OCI-LY3 (cell line): ENCODE results near the gene CTNNA3.

Experiments
- H2AFZ ChIP-seq: fragments of 200-600, 300-600 bp; shearing (Covaris generic); 2 replicates; pipeline ENCODE4 v1.6.0; 2014; ENCODE audit warnings: antibody characterized with exemption, low read depth, low read length
- H3K27ac ChIP-seq: fragments of 200-600, 300-600 bp; sonication (generic); 2 replicates; pipeline ENCODE4 v1.5.1; 2014; ENCODE audit warnings: mild to moderate bottlenecking, low read length, moderate library complexity, mixed read lengths
- H3K27me3 ChIP-seq: fragments of 200-600, 300-600 bp; sonication (generic); 2 replicates; pipeline ENCODE4 v1.6.1; 2014; ENCODE audit warnings: low read depth, low read length, mixed read lengths
- H3K36me3 ChIP-seq: fragments of 200-600, 300-600 bp; sonication (generic); replicated peaks from 2 replicates; pipeline ENCODE3; 2014; ENCODE audit warnings: low read depth, low read length, mixed read lengths
- H3K4me1 ChIP-seq: fragments of 300-600, 200-600 bp; sonication (generic); 2 replicates; pipeline ENCODE4 v1.6.1; 2014; ENCODE audit warnings: low read length, mixed read lengths
- H3K4me2 ChIP-seq: fragments of 200-600, 300-600 bp; sonication (generic); 2 replicates; pipeline ENCODE4 v1.6.1; 2014; ENCODE audit warnings: low read length, mixed read lengths
- H3K4me3 ChIP-seq: fragments of 300-600, 200-600 bp; sonication (generic); 2 replicates; pipeline ENCODE4 v1.5.1; 2014; ENCODE audit warnings: antibody characterized with exemption, mild to moderate bottlenecking, low read length, moderate library complexity
- H3K79me2 ChIP-seq: fragments of 300-600, 200-600 bp; shearing (Covaris generic); 2 replicates; pipeline ENCODE4 v1.6.1; 2014; ENCODE audit warnings: mild to moderate bottlenecking, low read length, mixed read lengths
- H3K9ac ChIP-seq: fragments of 300-600, 200-600 bp; shearing (Covaris generic); 2 replicates; pipeline ENCODE4 v1.6.0; 2014; ENCODE audit warnings: mild to moderate bottlenecking, low read length, moderate library complexity
- H3K9me3 ChIP-seq: fragments of 200-600, 300-600 bp; shearing (Covaris generic); 2 replicates; pipeline ENCODE4 v1.6.1; 2014; ENCODE audit warnings: low read length, mixed read lengths; ENCODE audit not compliant: insufficient read depth
- H4K20me1 ChIP-seq: fragments of 200-600, 300-600 bp; sonication (generic); 2 replicates; pipeline ENCODE4 v1.6.1; 2016; ENCODE audit warnings: low read length, mixed read lengths; ENCODE audit not compliant: insufficient read depth
- EZH2phosphoT487 ChIP-seq: fragments of 200-600 bp; shearing (Covaris generic); IDR thresholded peaks from 2 replicates; pipeline ENCODE4 v1.6.1; 2018; ENCODE audit warnings: antibody characterized with exemption, mixed run types, low read depth
- TF ChIP-seq, protein P1 (sequence below): fragments of 200-600, 300-600 bp; sonication (generic); IDR thresholded peaks from 2 replicates; pipeline ENCODE4 v1.5.1; 2014; ENCODE audit warnings: antibody characterized with exemption, low read length, low read depth

CTNNA3 gene

DNA sequence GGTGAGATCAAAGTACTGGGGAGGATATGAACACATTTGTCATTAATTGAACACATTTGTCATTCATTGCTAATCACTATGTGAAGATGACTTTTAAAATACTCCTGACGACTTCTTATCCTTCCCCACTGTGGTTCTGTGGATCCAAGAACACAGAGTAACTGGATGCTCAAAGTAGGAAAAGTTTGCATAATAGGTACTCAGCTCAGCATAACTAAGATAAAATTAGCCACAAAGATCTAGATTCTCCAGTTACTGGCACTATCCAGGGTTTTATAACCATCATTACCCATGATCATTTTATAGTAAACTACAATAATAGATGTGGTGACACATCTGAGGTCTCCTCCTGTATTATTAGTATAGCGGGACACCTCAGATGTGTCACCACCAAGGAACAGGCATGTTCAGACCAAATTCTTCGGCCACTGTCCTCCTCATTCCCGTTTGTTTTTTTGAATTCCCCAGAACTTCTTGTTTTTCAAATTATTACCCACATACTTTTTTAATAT lies 933.7 kb downstream of the CTNNA3 start:
- H3K27me3 ChIP-seq = no peaks in the 10 kb centered on the region
- H3K27ac ChIP-seq = no peak overlapping the region
- no peaks in the 10 kb centered on the region for H3K79me2 ChIP-seq
- no peak overlapping the region for H2AFZ ChIP-seq
- no peaks in the 10 kb centered on the region for H3K36me3 ChIP-seq
- no peak overlapping the region for H3K4me2 ChIP-seq
- no peak overlapping the region for H3K9ac ChIP-seq
- TF ChIP-seq, protein P1, sequence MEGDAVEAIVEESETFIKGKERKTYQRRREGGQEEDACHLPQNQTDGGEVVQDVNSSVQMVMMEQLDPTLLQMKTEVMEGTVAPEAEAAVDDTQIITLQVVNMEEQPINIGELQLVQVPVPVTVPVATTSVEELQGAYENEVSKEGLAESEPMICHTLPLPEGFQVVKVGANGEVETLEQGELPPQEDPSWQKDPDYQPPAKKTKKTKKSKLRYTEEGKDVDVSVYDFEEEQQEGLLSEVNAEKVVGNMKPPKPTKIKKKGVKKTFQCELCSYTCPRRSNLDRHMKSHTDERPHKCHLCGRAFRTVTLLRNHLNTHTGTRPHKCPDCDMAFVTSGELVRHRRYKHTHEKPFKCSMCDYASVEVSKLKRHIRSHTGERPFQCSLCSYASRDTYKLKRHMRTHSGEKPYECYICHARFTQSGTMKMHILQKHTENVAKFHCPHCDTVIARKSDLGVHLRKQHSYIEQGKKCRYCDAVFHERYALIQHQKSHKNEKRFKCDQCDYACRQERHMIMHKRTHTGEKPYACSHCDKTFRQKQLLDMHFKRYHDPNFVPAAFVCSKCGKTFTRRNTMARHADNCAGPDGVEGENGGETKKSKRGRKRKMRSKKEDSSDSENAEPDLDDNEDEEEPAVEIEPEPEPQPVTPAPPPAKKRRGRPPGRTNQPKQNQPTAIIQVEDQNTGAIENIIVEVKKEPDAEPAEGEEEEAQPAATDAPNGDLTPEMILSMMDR = no peak
- no peak for TF ChIP-seq EZH2phosphoT487
- H3K4me3 ChIP-seq = no peak overlapping the region
- no peaks in the 10 kb centered on the region for H3K4me1 ChIP-seq
- no peaks in the 10 kb centered on the region for H4K20me1 ChIP-seq
- no peaks in the 10 kb centered on the region for H3K9me3 ChIP-seq

DNA sequence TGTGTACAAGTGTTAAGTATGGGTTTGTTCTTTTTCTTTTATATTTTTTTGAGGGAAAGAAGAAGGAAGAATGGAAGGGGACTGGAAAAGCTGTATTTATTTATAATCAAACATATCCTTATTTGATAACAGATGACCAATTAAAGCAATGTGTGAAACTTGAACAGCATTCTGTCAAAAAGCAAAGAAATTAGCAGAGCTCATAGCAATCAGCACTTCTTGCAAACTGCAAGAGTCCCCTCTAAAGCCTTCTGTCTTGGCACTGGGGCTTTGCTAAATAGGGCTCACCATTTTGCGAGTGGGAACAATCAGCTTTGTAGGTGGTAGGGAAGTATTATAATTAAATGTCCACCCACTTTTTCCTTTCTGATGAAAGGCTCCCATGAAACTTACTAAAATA lies 935.1 kb downstream of the CTNNA3 start:
- no peak overlapping the region for H3K4me3 ChIP-seq
- H3K9me3 ChIP-seq = no peaks in the 10 kb centered on the region
- no peaks in the 10 kb centered on the region for H3K79me2 ChIP-seq
- no peaks in the 10 kb centered on the region for H3K4me1 ChIP-seq
- H3K36me3 ChIP-seq = no peaks in the 10 kb centered on the region
- H2AFZ ChIP-seq = no peak overlapping the region
- TF ChIP-seq, protein P1 = no peak
- no peak for TF ChIP-seq EZH2phosphoT487
- no peaks in the 10 kb centered on the region for H3K27me3 ChIP-seq
- H3K27ac ChIP-seq = no peak overlapping the region
- no peak overlapping the region for H3K9ac ChIP-seq
- no peak overlapping the region for H3K4me2 ChIP-seq
- no peaks in the 10 kb centered on the region for H4K20me1 ChIP-seq

DNA sequence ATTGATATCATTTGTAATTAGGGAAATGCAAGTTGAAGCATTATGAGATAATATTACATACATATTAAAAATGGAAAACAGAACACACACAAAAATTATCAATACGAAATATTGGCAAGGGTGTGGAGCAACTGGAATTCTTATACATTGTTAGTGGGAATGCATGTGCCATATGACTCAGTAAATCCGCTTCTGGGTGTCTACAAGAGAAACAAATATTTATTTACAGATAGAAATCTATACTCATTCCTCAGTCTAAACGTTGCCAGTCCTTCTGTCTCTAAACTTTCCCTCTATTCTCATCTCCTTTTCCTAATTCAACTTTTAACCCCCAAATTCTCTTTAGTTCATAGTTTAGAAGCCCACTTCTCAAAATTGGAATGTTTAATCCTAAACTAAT lies 940.5 kb downstream of the CTNNA3 start:
- H3K79me2 ChIP-seq = no peaks in the 10 kb centered on the region
- H4K20me1 ChIP-seq = no peaks in the 10 kb centered on the region
- no peaks in the 10 kb centered on the region for H3K9me3 ChIP-seq
- no peak overlapping the region for H3K4me2 ChIP-seq
- no peak overlapping the region for H3K9ac ChIP-seq
- no peak overlapping the region for H3K27ac ChIP-seq
- no peak overlapping the region for H3K4me3 ChIP-seq
- no peaks in the 10 kb centered on the region for H3K36me3 ChIP-seq
- no peaks in the 10 kb centered on the region for H3K4me1 ChIP-seq
- H3K27me3 ChIP-seq = no peaks in the 10 kb centered on the region
- no peak overlapping the region for H2AFZ ChIP-seq
- TF ChIP-seq, protein P1 = no peak
- no peak for TF ChIP-seq EZH2phosphoT487

DNA sequence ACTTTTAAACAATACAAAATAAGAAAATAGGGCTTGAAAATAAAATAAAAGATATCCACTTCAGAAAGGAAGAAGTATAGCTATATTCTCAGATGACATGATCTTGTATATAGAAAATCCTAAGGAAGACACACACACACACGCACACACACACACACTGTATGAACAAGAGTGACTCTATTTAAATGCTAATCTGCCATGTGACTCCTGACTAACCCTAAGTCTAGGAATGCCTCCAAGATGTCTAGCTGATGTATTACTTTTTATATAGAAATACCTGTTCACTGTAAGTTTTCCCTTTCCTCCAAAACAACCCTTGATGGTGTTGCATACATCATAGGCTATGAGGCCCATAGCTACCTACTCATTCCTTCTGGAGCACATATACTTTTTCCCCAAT lies 943.3 kb downstream of the CTNNA3 start:
- no peaks in the 10 kb centered on the region for H3K9me3 ChIP-seq
- no peak overlapping the region for H3K4me2 ChIP-seq
- no peaks in the 10 kb centered on the region for H3K4me1 ChIP-seq
- H3K27me3 ChIP-seq = no peaks in the 10 kb centered on the region
- H2AFZ ChIP-seq = no peak overlapping the region
- no peak overlapping the region for H3K27ac ChIP-seq
- H3K79me2 ChIP-seq = no peaks in the 10 kb centered on the region
- H3K4me3 ChIP-seq = no peak overlapping the region
- H3K9ac ChIP-seq = no peak overlapping the region
- no peaks in the 10 kb centered on the region for H4K20me1 ChIP-seq
- TF ChIP-seq, protein P1 = no peak
- TF ChIP-seq EZH2phosphoT487 = no peak
- H3K36me3 ChIP-seq = no peaks in the 10 kb centered on the region
